Measurements from ENCODE around the gene PPP1R13L.

GRCh38 chr19:45368737-45369340, 36.0 kb downstream of the PPP1R13L start:
- TF ChIP-seq CTCF (IDR thresholded peaks at IDR 0.05) (no peak), POLR2A (IDR thresholded peaks at IDR 0.05) (no peak)
